ENCODE results near the gene CRKL.
"Not testable (repeated sequence)": the region's sequence is repeated elsewhere in the genome, so short reads cannot be mapped to it uniquely, and the experiment has no call there.

Gene CRKL

GRCh38 chr22:20935780-20936539, 18.8 kb downstream of the CRKL start:
- not testable (repeated sequence) for DNase-seq

GRCh38 chr22:20937031-20937793, 20.0 kb downstream of the CRKL start:
- no peak for DNase-seq

GRCh38 chr22:20937794-20938671, 20.8 kb downstream of the CRKL start:
- DNase-seq = no peak

GRCh38 chr22:20939457-20940185, 22.4 kb downstream of the CRKL start:
- DNase-seq = not testable (repeated sequence)

- DNase-seq = no peak
Measured at GRCh38 chr22:20940186-20940651, 23.0 kb downstream of the CRKL start.

- no peak for DNase-seq
Measured at GRCh38 chr22:20940904-20941385, 23.7 kb downstream of the CRKL start.

GRCh38 chr22:20942203-20942902, 25.1 kb downstream of the CRKL start:
- not testable (repeated sequence) for DNase-seq

GRCh38 chr22:20943104-20943933, 26.1 kb downstream of the CRKL start:
- DNase-seq = no peak

GRCh38 chr22:20944042-20944441, 26.8 kb downstream of the CRKL start:
- DNase-seq = no peak

GRCh38 chr22:20945578-20945934, 28.3 kb downstream of the CRKL start:
- no peak for DNase-seq

- DNase-seq = no peak
Measured at GRCh38 chr22:20946080-20946986, 29.1 kb downstream of the CRKL start.

- no peak for DNase-seq
Measured at GRCh38 chr22:20946991-20947390, 29.8 kb downstream of the CRKL start.

GRCh38 chr22:20948450-20948849, 31.2 kb downstream of the CRKL start:
- no peak for DNase-seq

GRCh38 chr22:20948989-20949388, 31.8 kb downstream of the CRKL start:
- no peak for DNase-seq

- no peak for DNase-seq
Measured at GRCh38 chr22:20949698-20950183, 32.5 kb downstream of the CRKL start.

- no peak for DNase-seq
Measured at GRCh38 chr22:20951151-20951931, 34.1 kb downstream of the CRKL start.

- no peak for DNase-seq
Measured at GRCh38 chr22:20951932-20952380, 34.7 kb downstream of the CRKL start.

- DNase-seq = no peak
Measured at GRCh38 chr22:20952544-20953341, 35.5 kb downstream of the CRKL start.
